PFSK-1 (cell line): ENCODE data around the gene MYBPH.

Experiments
- FOXP2 ChIP-seq: optimal IDR thresholded peaks from 2 replicates; pipeline ENCODE3; 2011; ENCODE audit warnings: borderline replicate concordance, control low read depth, inconsistent platforms; ENCODE audit not compliant: insufficient read depth; ENCODE audit errors: extremely low read length, extremely low read depth
- POLR2AphosphoS5 ChIP-seq: IDR thresholded peaks from 2 replicates; pipeline ENCODE4 v1.6.1; 2012; ENCODE audit warnings: low read depth, mild to moderate bottlenecking, control low read depth, low read length, moderate library complexity
- REST ChIP-seq, 2 experiments: IDR thresholded peaks; 2 replicates each; pipeline versions ENCODE4 v1.6.1 to v1.8.0; 2011 to 2012; ENCODE audit warnings: low read depth in 2 of 2, low read length in 2 of 2, control low read depth in 1 of 2, inconsistent platforms in 1 of 2, mild to moderate bottlenecking in 1 of 2, moderate library complexity in 1 of 2; ENCODE audit not compliant: insufficient read depth in 1 of 2
- SIN3A ChIP-seq: IDR thresholded peaks from 2 replicates; pipeline ENCODE4 v1.6.1; 2012; ENCODE audit warnings: mild to moderate bottlenecking, low read length, moderate library complexity, borderline replicate concordance; ENCODE audit not compliant: insufficient read depth
- TAF1 ChIP-seq: IDR thresholded peaks from 2 replicates; pipeline ENCODE4 v1.6.1; 2012; ENCODE audit warnings: low read length, control low read depth, borderline replicate concordance; ENCODE audit not compliant: insufficient read depth

GRCh38 chr1:203178083-203178482 lies 2.5 kb upstream of the MYBPH start:
- TF ChIP-seq FOXP2 (no peak), TAF1 (no peak), REST (IDR thresholded peaks at IDR 0.05; ENCODE audit: insufficient read depth in 1 of 2, low read depth in 2 of 2, low read length in 2 of 2) (no peak), POLR2AphosphoS5 (no peak), SIN3A (no peak)
